ENCODE measurements around the gene KIF6.

The KIF6 gene

GRCh38 chr6:39540454-39540853 is 184.8 kb downstream of the KIF6 start:
- DNase-seq (ENCODE audit: low read depth), result no peak
- no peak overlapping the region for H3K4me3 ChIP-seq (ENCODE audit: low read depth, low read length)
- in situ Hi-C loops (cut with HindIII; ENCODE audit: low sequenced_read_pairs), result no loop called here
- no peak for TF ChIP-seq CTCF (IDR thresholded peaks at IDR 0.05; ENCODE audit: low read depth, low read length, missing control alignments)

- H3K4me3 ChIP-seq (ENCODE audit: low read depth, low read length), result no peak overlapping the region
- DNase-seq (ENCODE audit: low read depth), result no peak
- TF ChIP-seq CTCF (IDR thresholded peaks at IDR 0.05; ENCODE audit: low read depth, low read length, missing control alignments), result no peak
- in situ Hi-C loops (cut with HindIII; ENCODE audit: low sequenced_read_pairs), result no loop called here
Observed at GRCh38 chr6:39530201-39530759, 194.9 kb downstream of the KIF6 start.

GRCh38 chr6:39527792-39528564 is 197.2 kb downstream of the KIF6 start:
- in situ Hi-C loops (cut with HindIII; ENCODE audit: low sequenced_read_pairs), result no loop called here
- DNase-seq (ENCODE audit: low read depth), result no peak
- no peak for TF ChIP-seq CTCF (IDR thresholded peaks at IDR 0.05; ENCODE audit: low read depth, low read length, missing control alignments)
- H3K4me3 ChIP-seq (ENCODE audit: low read depth, low read length), result no peak overlapping the region

- TF ChIP-seq CTCF (IDR thresholded peaks at IDR 0.05; ENCODE audit: low read depth, low read length, missing control alignments), result no peak
- no peak for DNase-seq (ENCODE audit: low read depth)
- in situ Hi-C loops (cut with HindIII; ENCODE audit: low sequenced_read_pairs), result no loop called here
Observed at GRCh38 chr6:39524007-39524406, 201.2 kb downstream of the KIF6 start.

GRCh38 chr6:39521958-39522357 is 203.2 kb downstream of the KIF6 start:
- DNase-seq (ENCODE audit: low read depth), result no peak
- in situ Hi-C loops (cut with HindIII; ENCODE audit: low sequenced_read_pairs), result no loop called here
- TF ChIP-seq CTCF (IDR thresholded peaks at IDR 0.05; ENCODE audit: low read depth, low read length, missing control alignments), result no peak

More at GRCh38 chr6:39524007-39524406, 201.2 kb downstream of the KIF6 start:
- H3K4me3 ChIP-seq (ENCODE audit: low read depth, low read length), result no peak overlapping the region

GRCh38 chr6:39520916-39521315 is 204.3 kb downstream of the KIF6 start:
- DNase-seq (ENCODE audit: low read depth), result no peak
- H3K4me3 ChIP-seq (ENCODE audit: low read depth, low read length), result no peak overlapping the region
- TF ChIP-seq CTCF (IDR thresholded peaks at IDR 0.05; ENCODE audit: low read depth, low read length, missing control alignments), result no peak
- in situ Hi-C loops (cut with HindIII; ENCODE audit: low sequenced_read_pairs), result no loop called here

More at GRCh38 chr6:39521958-39522357, 203.2 kb downstream of the KIF6 start:
- no peak overlapping the region for H3K4me3 ChIP-seq (ENCODE audit: low read depth, low read length)
